Sigmoid colon (tissue), 4 donors: ENCODE data around the gene CARMIL1.

Source experiments
- EP300 ChIP-seq, 4 donors: sonication (generic); formaldehyde crosslinking; IDR thresholded peaks; one replicate each; pipeline ENCODE4 v1.6.1; 2017; ENCODE audit warnings: antibody characterized with exemption in 4 of 4
- POLR2A ChIP-seq, 2 donors: fragments of 450-650 bp; IDR thresholded peaks; one replicate each; pipeline ENCODE4 v1.6.1; 2016; ENCODE audit warnings: antibody characterized with exemption in 2 of 2, mild to moderate bottlenecking in 2 of 2, moderate library complexity in 2 of 2
- TF ChIP-seq, protein P1 (sequence below), 4 experiments: fragments of 450-650 bp in 3 of 4; fragments of 200-600 bp in 1 of 4; IDR thresholded peaks; one replicate each; pipeline ENCODE4 v1.5.1; 2016 to 2019; ENCODE audit warnings: antibody characterized with exemption in 4 of 4, mild to moderate bottlenecking in 3 of 4, moderate library complexity in 2 of 4

DNA sequence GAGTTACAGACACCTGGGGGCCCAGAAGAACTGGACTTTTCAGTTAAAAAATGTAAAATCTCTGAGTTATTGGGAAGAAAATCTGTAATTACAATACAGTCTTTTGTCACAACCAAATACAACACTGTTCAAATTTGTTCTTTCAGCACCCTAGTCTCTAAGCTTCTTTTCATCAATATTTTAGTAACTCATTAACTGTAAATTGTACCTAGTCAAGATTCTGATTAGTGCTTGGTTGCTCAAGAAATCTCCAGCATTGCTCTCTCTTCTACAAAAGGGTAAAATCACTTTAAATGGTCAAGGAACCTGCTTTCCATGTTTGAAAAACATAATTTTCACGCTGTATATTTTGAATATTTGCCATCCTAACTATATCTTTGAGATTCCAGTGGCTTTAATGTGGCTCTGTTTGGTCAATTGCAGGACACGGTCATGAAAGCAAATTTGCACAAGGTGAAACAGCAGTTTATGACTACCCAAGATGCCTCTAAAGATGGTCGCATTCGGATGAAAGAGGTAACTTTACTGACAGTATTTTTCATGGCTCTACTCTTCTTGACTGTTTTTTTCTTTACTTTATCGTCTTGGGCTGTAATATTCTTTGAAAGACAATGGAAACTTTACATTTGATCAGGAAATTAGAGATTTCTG is 382.1 kb downstream of the CARMIL1 start:
- TF ChIP-seq, protein P1, sequence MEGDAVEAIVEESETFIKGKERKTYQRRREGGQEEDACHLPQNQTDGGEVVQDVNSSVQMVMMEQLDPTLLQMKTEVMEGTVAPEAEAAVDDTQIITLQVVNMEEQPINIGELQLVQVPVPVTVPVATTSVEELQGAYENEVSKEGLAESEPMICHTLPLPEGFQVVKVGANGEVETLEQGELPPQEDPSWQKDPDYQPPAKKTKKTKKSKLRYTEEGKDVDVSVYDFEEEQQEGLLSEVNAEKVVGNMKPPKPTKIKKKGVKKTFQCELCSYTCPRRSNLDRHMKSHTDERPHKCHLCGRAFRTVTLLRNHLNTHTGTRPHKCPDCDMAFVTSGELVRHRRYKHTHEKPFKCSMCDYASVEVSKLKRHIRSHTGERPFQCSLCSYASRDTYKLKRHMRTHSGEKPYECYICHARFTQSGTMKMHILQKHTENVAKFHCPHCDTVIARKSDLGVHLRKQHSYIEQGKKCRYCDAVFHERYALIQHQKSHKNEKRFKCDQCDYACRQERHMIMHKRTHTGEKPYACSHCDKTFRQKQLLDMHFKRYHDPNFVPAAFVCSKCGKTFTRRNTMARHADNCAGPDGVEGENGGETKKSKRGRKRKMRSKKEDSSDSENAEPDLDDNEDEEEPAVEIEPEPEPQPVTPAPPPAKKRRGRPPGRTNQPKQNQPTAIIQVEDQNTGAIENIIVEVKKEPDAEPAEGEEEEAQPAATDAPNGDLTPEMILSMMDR (IDR thresholded peaks at IDR 0.05): no peak
- TF ChIP-seq POLR2A (IDR thresholded peaks at IDR 0.05) (no peak), EP300 (IDR thresholded peaks at IDR 0.05) (no peak)
